Measurements from ENCODE around the gene ELP2.

ELP2 gene

GRCh38 chr18:36130039-36130831 lies 536 bp downstream of the ELP2 start:
- in situ Hi-C loops (cut with MboI; ENCODE audit: low pct_unique_long_range_greater_than_20kb, low sequenced_read_pairs, unreplicated experiment), result no loop called here
- TF ChIP-seq CTCF (IDR thresholded peaks at IDR 0.05; ENCODE audit: extremely low read depth, insufficient read depth, missing control alignments), result no peak
- DNase-seq (ENCODE audit: low spot score), result peak; percentile 53

GRCh38 chr18:36130883-36131653 lies 1.4 kb downstream of the ELP2 start:
- in situ Hi-C loops (cut with MboI; ENCODE audit: low pct_unique_long_range_greater_than_20kb, low sequenced_read_pairs, unreplicated experiment), result no loop called here

GRCh38 chr18:36131692-36132483 lies 2.2 kb downstream of the ELP2 start:
- in situ Hi-C loops (cut with MboI; ENCODE audit: low pct_unique_long_range_greater_than_20kb, low sequenced_read_pairs, unreplicated experiment), result no loop called here
- no peak for TF ChIP-seq CTCF (IDR thresholded peaks at IDR 0.05; ENCODE audit: extremely low read depth, insufficient read depth, missing control alignments)
- DNase-seq (ENCODE audit: low spot score), result no peak

More at GRCh38 chr18:36130883-36131653, 1.4 kb downstream of the ELP2 start:
- TF ChIP-seq CTCF (IDR thresholded peaks at IDR 0.05; ENCODE audit: extremely low read depth, insufficient read depth, missing control alignments), result no peak
- peak; percentile 24 for DNase-seq (ENCODE audit: low spot score)

- in situ Hi-C loops (cut with MboI; ENCODE audit: low pct_unique_long_range_greater_than_20kb, low sequenced_read_pairs, unreplicated experiment), result no loop called here
- DNase-seq (ENCODE audit: low spot score), result no peak
- TF ChIP-seq CTCF (IDR thresholded peaks at IDR 0.05; ENCODE audit: extremely low read depth, insufficient read depth, missing control alignments), result no peak
These were observed 3.1 kb downstream of the ELP2 start for GRCh38 chr18:36132756-36133155.

- TF ChIP-seq CTCF (IDR thresholded peaks at IDR 0.05; ENCODE audit: extremely low read depth, insufficient read depth, missing control alignments), result no peak
- DNase-seq (ENCODE audit: low spot score), result no peak
- in situ Hi-C loops (cut with MboI; ENCODE audit: low pct_unique_long_range_greater_than_20kb, low sequenced_read_pairs, unreplicated experiment), result no loop called here
These were observed 5.6 kb downstream of the ELP2 start for GRCh38 chr18:36135264-36135663.

- in situ Hi-C loops (cut with MboI; ENCODE audit: low pct_unique_long_range_greater_than_20kb, low sequenced_read_pairs, unreplicated experiment), result no loop called here
- DNase-seq (ENCODE audit: low spot score), result no peak
- no peak for TF ChIP-seq CTCF (IDR thresholded peaks at IDR 0.05; ENCODE audit: extremely low read depth, insufficient read depth, missing control alignments)
These were observed 9.5 kb downstream of the ELP2 start for GRCh38 chr18:36139245-36139644.
